Activated naive CD4-positive, alpha-beta T cell treated with anti-CD3 and anti-CD28 coated beads for 36 hours (primary cell): Measurements from ENCODE around the gene PLEKHA4. TPM values are rescaled to one million over a fixed set of nuclear protein-coding genes. Genes with fewer than 3 reads are reported as not detected.

Source experiments
- CTCF ChIA-PET: fragments of 350-600 bp; sonication (Branson Sonifier 250); formaldehyde crosslinking; loops from one replicate; lab custom pipeline; 2021; ENCODE audit warnings: antibody characterized with exemption; lab: Charles Lee
- DNase-seq: peaks from one replicate; pipeline ENCODE4 v3.0.0-alpha.2; 2020
- H3K27ac Mint-ChIP-seq: one replicate; pipeline ENCODE4 v1.8.0; 2021; ENCODE audit warnings: mild to moderate bottlenecking, mixed read lengths
- H3K27me3 Mint-ChIP-seq: one replicate; pipeline ENCODE4 v1.8.0; 2021; ENCODE audit warnings: low read depth, mixed read lengths
- H3K36me3 Mint-ChIP-seq: one replicate; pipeline ENCODE4 v1.8.0; 2021; ENCODE audit warnings: low read depth, mixed read lengths
- H3K4me1 Mint-ChIP-seq: one replicate; pipeline ENCODE4 v1.8.0; 2021; ENCODE audit warnings: low read depth, mixed read lengths
- H3K4me3 Mint-ChIP-seq: one replicate; pipeline ENCODE4 v1.8.0; 2021; ENCODE audit warnings: mild to moderate bottlenecking, moderate library complexity, mixed read lengths
- H3K9me3 Mint-ChIP-seq: one replicate; pipeline ENCODE4 v1.8.0; 2021; ENCODE audit warnings: mixed read lengths
- intact Hi-C: fragments of 100-400 bp; cut with micrococcal nuclease; formaldehyde crosslinking; loops from one replicate; pipeline ENCODE4 v1.15.1; 2023
- total RNA-seq, 2 experiments: library from RNA; stranded (reverse); gene quantifications; one replicate each; pipeline ENCODE4 v1.2.3, GENCODE V29; 2021

The PLEKHA4 gene
- total RNA-seq, 2 experiments from 2014 or later, result 8.3 to 8.8 TPM

DNA sequence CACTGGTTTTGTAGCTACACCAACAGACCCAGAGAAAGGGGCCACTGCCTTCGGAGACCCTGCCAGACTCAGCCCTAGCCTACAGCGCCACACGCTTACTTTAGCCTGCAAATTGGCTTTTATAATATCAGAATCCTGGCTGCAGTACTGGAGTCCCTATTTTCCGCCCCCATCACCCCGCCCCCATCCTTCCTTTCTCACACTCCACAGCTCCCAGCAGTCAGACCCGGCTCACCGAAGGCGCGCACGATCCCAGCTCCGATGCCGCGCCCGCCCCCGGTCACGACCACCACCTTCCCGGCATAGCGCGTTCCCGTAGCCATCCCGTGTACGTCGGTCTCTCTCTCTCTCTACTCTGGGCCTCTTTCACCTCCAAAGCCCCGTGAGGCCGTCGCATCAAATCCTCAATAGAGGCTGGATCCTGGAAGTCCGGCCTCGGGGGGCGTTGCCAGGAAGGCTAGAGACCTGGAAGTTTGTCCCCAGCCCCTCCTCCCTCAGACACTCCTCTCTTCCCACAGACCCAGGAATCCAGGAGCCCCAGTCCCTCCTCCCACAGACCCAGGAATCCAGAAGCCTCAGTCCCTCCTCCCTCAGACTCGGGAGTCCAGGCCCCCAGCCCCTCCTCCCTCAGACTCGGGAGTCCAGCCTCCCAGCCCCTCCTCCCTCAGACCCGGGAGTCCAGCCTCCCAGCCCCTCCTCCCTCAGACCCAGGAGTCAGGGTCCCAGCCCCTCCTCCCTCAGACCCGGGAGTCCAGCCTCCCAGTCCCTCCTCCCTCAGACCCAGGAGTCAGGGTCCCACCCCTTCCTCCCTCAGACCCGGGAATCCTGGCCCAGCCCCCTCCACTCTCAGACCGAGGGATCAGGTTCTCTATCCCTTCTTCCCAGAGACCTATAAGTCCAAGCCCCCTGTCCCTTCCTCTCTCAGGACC is 32.1 kb downstream of the PLEKHA4 start, which contains the start of gene HSD17B14:
TSS of gene HSD17B14 (minus strand) at position 403 of the 929 bp plus-strand sequence. CDS start at position 323, 80 bp downstream.
- intact Hi-C loops, result loop anchor here (5.0 kb wide), 1 partner anchor 329 kb away; no protein-coding TSS in a partner anchor
- H3K4me1 Mint-ChIP-seq, result peaks cover 20% of the 10 kb centered on the region
- H3K4me3 Mint-ChIP-seq, result peak within 1 kb of the TSS; percentile 73
- peaks cover 2% of the 10 kb centered on the region for H3K27me3 Mint-ChIP-seq
- DNase-seq, result no peak
- no peaks in the 10 kb centered on the region for H3K36me3 Mint-ChIP-seq
- CTCF ChIA-PET, result interaction anchor here (0.5 to 2.2 kb wide), 14 partner anchors 8 to 176 kb away, joined by 3 to 28 read pairs (median 4); partner anchors contain the start of gene BCAT2
- H3K9me3 Mint-ChIP-seq, result no peaks in the 10 kb centered on the region
- peak within 1 kb of the TSS; percentile 31 for H3K27ac Mint-ChIP-seq

DNA sequence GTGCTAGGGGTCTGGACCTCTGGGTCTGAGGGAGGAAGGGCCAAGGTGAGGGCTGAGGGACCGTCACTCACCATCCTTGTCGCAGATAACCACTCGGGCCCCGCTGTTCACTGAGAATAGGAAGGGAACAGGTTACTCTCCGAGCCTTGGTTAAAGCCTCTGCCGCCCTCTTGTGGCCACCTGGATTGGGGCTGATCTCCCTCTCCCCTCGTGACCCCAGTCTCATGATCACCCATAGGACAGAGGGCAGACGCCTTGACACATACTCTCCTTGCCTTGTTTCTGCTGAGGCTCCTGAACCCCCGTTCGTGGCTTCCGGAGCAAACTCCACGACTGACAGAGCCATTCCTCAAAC is 32.7 kb downstream of the PLEKHA4 start:
- Mint-ChIP-seq H3K4me3 (peak overlapping the region; percentile 73), H3K27ac (no peak overlapping the region), H3K27me3 (peaks cover 2% of the 10 kb centered on the region), H3K36me3 (no peaks in the 10 kb centered on the region), H3K9me3 (no peaks in the 10 kb centered on the region), H3K4me1 (peaks cover 20% of the 10 kb centered on the region)
- intact Hi-C loops, result loop anchor here (1.0 to 5.0 kb wide), 8 partner anchors 25 to 328 kb away; partner anchors contain the start of genes BCAT2, CA11 and PPP1R15A
- CTCF ChIA-PET, result interaction anchor here (0.5 to 2.2 kb wide), 13 partner anchors 9 to 177 kb away, joined by 3 to 28 read pairs (median 4); partner anchors contain the start of gene BCAT2
- peak; percentile 98 for DNase-seq

DNA sequence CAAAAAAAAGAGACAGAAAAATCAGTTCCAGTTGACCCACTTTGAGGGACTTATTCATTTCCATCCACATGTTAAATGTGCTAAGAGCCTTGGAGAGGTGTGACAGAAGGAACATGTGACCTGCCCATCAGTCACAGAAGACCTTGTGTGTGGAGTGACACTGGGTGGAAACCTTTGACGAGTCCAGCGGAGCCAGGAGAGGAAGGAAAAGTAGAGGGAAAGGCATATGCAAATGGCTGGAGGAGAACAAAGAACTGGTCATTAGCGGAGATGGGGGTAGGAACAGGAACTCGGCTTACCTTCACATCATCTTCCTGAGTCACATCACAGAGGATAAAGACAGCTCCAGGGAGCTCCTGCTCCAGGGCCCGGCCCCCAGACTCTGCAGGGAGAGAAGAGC is 34.4 kb downstream of the PLEKHA4 start:
- no peak for DNase-seq
- Mint-ChIP-seq H3K36me3 (no peaks in the 10 kb centered on the region), H3K9me3 (no peaks in the 10 kb centered on the region), H3K27me3 (peaks cover 2% of the 10 kb centered on the region), H3K4me3 (no peak overlapping the region), H3K27ac (no peak overlapping the region), H3K4me1 (peaks cover 20% of the 10 kb centered on the region)
- intact Hi-C loops, result loop anchor here (2.0 kb wide), 2 partner anchors 23 to 39 kb away; partner anchors contain the start of genes BCAT2 and PPP1R15A
- CTCF ChIA-PET, result interaction anchor here (1.4 kb wide), 2 partner anchors 9 to 38 kb away, joined by 5 read pairs; no protein-coding TSS in a partner anchor

DNA sequence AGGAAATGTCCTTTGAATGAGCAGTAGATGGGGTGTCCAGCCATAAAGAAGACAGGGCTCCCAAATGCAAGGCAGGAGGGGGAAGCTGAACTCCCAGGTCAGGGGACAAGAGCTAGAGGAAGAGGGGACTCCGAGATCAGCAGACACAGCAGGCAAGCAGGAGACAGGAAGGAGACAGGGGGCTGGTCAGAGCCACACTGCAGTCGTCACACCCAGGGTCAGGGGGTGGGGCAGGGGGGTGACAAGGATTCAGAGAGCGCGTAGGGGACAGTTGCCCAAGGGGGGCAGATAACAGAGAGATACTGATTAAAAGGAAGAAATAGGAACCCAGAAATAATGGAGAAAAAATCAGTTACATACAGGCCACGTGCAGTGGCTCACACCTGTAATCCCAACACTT is 35.4 kb downstream of the PLEKHA4 start:
- no peak overlapping the region for H3K27ac Mint-ChIP-seq
- no peaks in the 10 kb centered on the region for H3K9me3 Mint-ChIP-seq
- H3K36me3 Mint-ChIP-seq, result no peaks in the 10 kb centered on the region
- CTCF ChIA-PET, result interaction anchor here (0.6 to 1.4 kb wide), 6 partner anchors 10 to 374 kb away, joined by 3 to 5 read pairs (median 3); no protein-coding TSS in a partner anchor
- H3K27me3 Mint-ChIP-seq, result peaks cover 2% of the 10 kb centered on the region
- H3K4me3 Mint-ChIP-seq, result no peak overlapping the region
- peaks cover 20% of the 10 kb centered on the region for H3K4me1 Mint-ChIP-seq
- intact Hi-C loops, result no loop called here
- DNase-seq, result no peak

DNA sequence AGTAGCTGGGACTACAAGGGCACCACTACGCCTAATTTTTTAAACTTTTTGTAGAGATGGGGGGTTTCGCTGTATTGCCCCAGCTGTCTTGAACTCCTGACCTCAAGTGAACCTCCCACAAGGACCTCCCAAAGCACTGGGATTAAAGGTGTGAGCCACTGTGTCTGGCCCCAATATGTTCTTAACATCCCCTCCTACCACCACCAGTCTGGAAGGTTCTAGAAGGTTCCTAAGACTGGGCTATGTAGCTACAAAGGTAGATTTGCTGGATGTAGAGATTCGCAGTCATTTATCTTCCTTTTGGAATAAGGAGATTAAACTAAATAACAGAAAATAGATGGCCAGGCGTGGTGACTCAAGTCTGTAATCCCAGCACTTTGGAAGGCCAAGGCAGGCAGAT is 37.5 kb downstream of the PLEKHA4 start:
- no peaks in the 10 kb centered on the region for H3K27me3 Mint-ChIP-seq
- H3K27ac Mint-ChIP-seq, result no peak overlapping the region
- H3K4me1 Mint-ChIP-seq, result peaks cover 8% of the 10 kb centered on the region
- no peaks in the 10 kb centered on the region for H3K9me3 Mint-ChIP-seq
- no peak overlapping the region for H3K4me3 Mint-ChIP-seq
- CTCF ChIA-PET, result interaction anchor here (0.6 to 1.9 kb wide), 3 partner anchors 35 to 44 kb away, joined by 3 to 8 read pairs (median 3); no protein-coding TSS in a partner anchor
- no peaks in the 10 kb centered on the region for H3K36me3 Mint-ChIP-seq
- no peak for DNase-seq
- intact Hi-C loops, result no loop called here

DNA sequence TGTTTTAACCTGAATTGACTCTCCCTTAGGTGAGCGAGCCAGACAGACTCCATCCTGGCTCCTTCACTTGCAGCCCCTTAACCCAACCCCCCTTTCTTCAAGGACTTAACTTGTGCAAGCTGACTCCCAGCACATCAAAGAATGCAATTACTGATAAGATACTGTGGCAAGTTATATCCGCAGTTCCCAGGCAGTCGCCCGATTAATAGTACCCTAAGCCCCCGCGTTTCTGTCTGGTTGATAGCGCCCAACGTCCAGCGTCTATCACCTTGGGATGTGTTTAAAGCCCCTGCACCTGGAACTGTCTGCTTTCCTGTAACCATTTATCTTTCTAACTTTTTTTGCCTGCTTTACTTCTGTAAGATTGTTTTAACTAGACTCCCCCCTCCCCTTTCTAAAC is 38.3 kb downstream of the PLEKHA4 start:
- CTCF ChIA-PET, result interaction anchor here (2.1 to 2.2 kb wide), 2 partner anchors 12 to 42 kb away, joined by 10 to 11 read pairs; no protein-coding TSS in a partner anchor
- no peaks in the 10 kb centered on the region for H3K27me3 Mint-ChIP-seq
- H3K36me3 Mint-ChIP-seq, result no peaks in the 10 kb centered on the region
- intact Hi-C loops, result no loop called here
- no peak overlapping the region for H3K4me3 Mint-ChIP-seq
- H3K4me1 Mint-ChIP-seq, result no peaks in the 10 kb centered on the region
- H3K27ac Mint-ChIP-seq, result no peak overlapping the region
- DNase-seq, result no peak
- H3K9me3 Mint-ChIP-seq, result no peaks in the 10 kb centered on the region

DNA sequence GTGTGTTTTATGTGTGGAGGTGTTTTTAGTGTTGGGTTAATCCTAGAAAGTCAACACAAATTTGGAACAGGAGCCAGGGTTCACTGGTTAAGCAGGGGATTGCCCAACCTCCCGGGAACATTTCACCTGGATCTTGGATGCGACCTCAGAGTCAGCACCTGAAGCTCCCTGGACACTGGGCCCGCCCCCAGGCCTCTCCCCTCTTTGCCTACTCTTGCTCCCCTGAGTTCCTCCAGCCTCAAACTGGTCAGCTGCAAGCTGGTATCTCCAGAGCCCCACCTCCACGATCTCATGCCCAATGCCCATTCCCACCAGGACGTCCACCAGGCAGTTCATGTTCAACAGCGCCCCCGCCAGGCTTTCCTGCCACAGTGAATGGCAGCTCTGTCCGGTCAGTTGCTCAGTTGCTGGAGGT is 41.8 kb downstream of the PLEKHA4 start:
- Mint-ChIP-seq H3K27ac (no peak overlapping the region), H3K27me3 (no peaks in the 10 kb centered on the region), H3K9me3 (no peaks in the 10 kb centered on the region), H3K4me1 (no peaks in the 10 kb centered on the region), H3K4me3 (no peak overlapping the region), H3K36me3 (no peaks in the 10 kb centered on the region)
- DNase-seq, result no peak
- intact Hi-C loops, result no loop called here
- CTCF ChIA-PET, result interaction anchor here (0.7 kb wide), 2 partner anchors 11 to 19 kb away, joined by 3 to 6 read pairs; no protein-coding TSS in a partner anchor

DNA sequence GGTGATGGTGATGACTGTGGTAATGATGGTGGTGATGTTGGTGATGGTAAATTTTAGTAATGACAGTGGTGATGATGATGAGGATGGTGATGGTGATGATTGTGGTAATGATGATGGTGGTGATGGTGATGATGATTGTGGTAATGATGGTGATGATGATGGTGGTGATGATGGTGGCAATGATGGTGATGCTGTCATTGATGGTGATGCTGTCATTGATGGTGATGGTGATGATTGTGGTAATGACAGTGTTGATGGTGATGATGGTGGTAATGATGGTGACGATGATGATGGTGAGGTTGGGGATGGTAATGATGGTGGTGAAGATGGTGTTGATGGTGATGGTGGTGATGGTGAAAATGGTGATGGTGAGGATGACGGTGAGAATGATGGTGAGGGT is 45.9 kb downstream of the PLEKHA4 start:
- intact Hi-C loops, result no loop called here
- no peak for DNase-seq
- H3K27me3 Mint-ChIP-seq, result no peaks in the 10 kb centered on the region
- H3K9me3 Mint-ChIP-seq, result no peaks in the 10 kb centered on the region
- no peaks in the 10 kb centered on the region for H3K4me1 Mint-ChIP-seq
- CTCF ChIA-PET, result no interaction called here
- no peak overlapping the region for H3K4me3 Mint-ChIP-seq
- no peaks in the 10 kb centered on the region for H3K36me3 Mint-ChIP-seq
- H3K27ac Mint-ChIP-seq, result no peak overlapping the region

DNA sequence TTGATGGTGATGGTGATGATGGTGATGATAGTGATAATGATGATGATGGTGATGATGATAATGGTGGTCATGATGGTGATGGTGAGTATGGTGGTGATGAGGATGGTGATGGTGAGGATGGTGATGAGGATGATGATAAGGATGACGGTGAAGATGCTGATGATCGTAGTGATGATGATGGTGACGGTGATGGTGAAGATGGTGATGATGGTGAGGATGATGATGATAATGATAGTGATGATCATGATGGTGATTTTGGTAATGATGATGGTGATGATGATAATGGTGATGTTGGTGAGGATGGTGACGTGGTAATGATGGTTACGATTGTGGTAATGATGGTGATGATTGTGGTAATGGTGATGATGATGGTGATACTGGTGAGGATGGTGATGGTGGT is 46.8 kb downstream of the PLEKHA4 start:
- DNase-seq, result no peak
- H3K9me3 Mint-ChIP-seq, result no peaks in the 10 kb centered on the region
- intact Hi-C loops, result no loop called here
- no peak overlapping the region for H3K27ac Mint-ChIP-seq
- no peaks in the 10 kb centered on the region for H3K36me3 Mint-ChIP-seq
- no peaks in the 10 kb centered on the region for H3K27me3 Mint-ChIP-seq
- no peak overlapping the region for H3K4me3 Mint-ChIP-seq
- H3K4me1 Mint-ChIP-seq, result no peaks in the 10 kb centered on the region
- CTCF ChIA-PET, result interaction anchor here (0.6 to 1.0 kb wide), 2 partner anchors 21 to 32 kb away, joined by 4 read pairs; no protein-coding TSS in a partner anchor

DNA sequence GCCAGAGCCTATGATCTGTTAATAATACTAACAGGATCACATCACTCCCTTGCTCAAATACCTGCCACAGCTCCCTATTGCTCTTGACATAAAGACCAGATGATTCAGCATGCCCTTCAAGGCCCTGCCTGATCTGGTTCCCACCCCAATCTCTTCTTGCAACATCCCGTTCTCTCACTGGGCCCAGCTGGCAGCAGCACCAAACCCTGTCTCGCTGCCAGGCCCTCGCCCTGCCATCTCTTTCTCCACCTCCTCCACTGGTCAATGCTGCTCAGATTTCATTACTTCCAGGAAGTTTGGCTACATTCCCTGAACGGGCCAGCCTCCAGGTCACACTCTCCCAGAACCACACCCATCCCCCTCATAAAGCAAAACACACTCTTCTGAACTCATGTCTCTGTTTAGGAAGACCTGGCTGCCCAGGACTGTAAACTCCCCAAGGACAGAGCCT is 49.0 kb downstream of the PLEKHA4 start:
- CTCF ChIA-PET, result interaction anchor here (0.7 kb wide), 1 partner anchor 203 kb away, joined by 3 read pairs; no protein-coding TSS in a partner anchor

DNA sequence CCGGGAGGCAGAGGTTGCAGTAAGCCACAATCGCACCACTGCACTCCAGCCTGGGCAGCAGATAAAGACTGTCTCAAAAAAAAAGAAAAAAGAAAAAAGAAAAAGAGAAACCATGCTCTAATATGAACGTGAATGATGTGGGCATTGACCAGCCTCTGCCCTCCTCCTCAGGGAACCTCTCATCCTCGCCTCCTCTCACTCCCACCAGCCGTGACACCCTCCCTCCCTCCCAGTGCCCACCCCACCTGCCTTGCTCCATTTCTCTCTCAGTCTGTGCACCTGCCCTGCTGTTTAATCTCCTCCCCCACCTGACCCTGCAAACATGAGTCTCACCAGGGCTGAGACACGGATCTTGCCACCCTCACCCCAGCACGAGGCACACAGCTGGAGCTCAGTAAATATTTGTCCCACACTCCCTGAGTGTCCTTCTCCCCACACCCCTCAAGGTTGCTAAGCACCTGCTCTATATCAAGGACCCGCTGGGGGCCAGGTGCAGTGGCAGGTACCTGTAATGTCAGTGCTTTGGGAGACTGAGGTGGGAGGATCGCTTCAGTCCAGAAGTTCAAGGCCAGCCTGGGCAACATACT is 50.1 kb downstream of the PLEKHA4 start:
- intact Hi-C loops, result no loop called here
- Mint-ChIP-seq H3K36me3 (no peaks in the 10 kb centered on the region), H3K4me1 (peaks cover 7% of the 10 kb centered on the region), H3K9me3 (no peaks in the 10 kb centered on the region), H3K27me3 (no peaks in the 10 kb centered on the region), H3K27ac (no peak overlapping the region), H3K4me3 (no peak overlapping the region)
- CTCF ChIA-PET, result interaction anchor here (0.7 kb wide), 2 partner anchors 204 to 468 kb away, joined by 3 read pairs; no protein-coding TSS in a partner anchor
- DNase-seq, result no peak

More for the DNA sequence above, 49.0 kb downstream of the PLEKHA4 start:
- Mint-ChIP-seq H3K4me3 (no peak overlapping the region), H3K9me3 (no peaks in the 10 kb centered on the region), H3K4me1 (peaks cover 7% of the 10 kb centered on the region), H3K27me3 (no peaks in the 10 kb centered on the region), H3K36me3 (no peaks in the 10 kb centered on the region), H3K27ac (no peak overlapping the region)
- intact Hi-C loops, result no loop called here
- DNase-seq, result no peak
